MCF 10A (cell line): ENCODE measurements around the gene CCDC87. TPM values are rescaled to one million over a fixed set of nuclear protein-coding genes. Genes with fewer than 3 reads are reported as not detected.
A peak's percentile ranks its signal among the peaks of the same experiment; 100 is the strongest.
"Not testable (repeated sequence)": the region's sequence is repeated elsewhere in the genome, so short reads cannot be mapped to it uniquely, and the experiment has no call there.

Source experiments
- Bru-seq: library from RNA; stranded (reverse); fragments of 400-500 nt; gene quantifications from one replicate; lab custom pipeline; 2021; lab: Mats Ljungman, UMichigan
- BruChase-seq, 2 experiments: library from RNA; stranded (reverse); fragments of 400-500 nt; gene quantifications; one replicate each; lab custom pipeline; 2021; lab: Mats Ljungman, UMichigan
- BruUV-seq: library from RNA; stranded (reverse); fragments of 400-500 nt; replicated peaks from 2 replicates; lab custom pipeline; 2021; lab: Mats Ljungman, UMichigan
- CTCF ChIA-PET: fragments of 300-600 bp; sonication (Branson Sonifier 250); formaldehyde crosslinking; extraction: SDS; loops from one replicate; lab custom pipeline; 2021; ENCODE audit warnings: antibody characterized with exemption, inconsistent platforms; lab: Yijun Ruan, JAX
- POLR2A ChIA-PET: fragments of 300-600, 350-650 bp; sonication (Branson Sonifier 250); formaldehyde crosslinking; extraction: SDS; loops from one replicate; lab custom pipeline; 2020; ENCODE audit warnings: antibody characterized with exemption, inconsistent platforms; lab: Yijun Ruan, JAX
- DNase-seq: peaks from one replicate; pipeline ENCODE4 v3.0.0-alpha.2; 2018; ENCODE audit not compliant: unreplicated experiment
- H3K27ac Mint-ChIP-seq: one replicate; pipeline ENCODE4 v1.8.0; 2022; ENCODE audit warnings: mild to moderate bottlenecking, low read depth, mixed read lengths; ENCODE audit not compliant: unreplicated experiment
- H3K27me3 Mint-ChIP-seq: one replicate; pipeline ENCODE4 v1.8.0; 2022; ENCODE audit warnings: mixed read lengths; ENCODE audit not compliant: insufficient read depth, unreplicated experiment
- H3K36me3 Mint-ChIP-seq: one replicate; pipeline ENCODE4 v1.8.0; 2022; ENCODE audit warnings: mild to moderate bottlenecking, moderate library complexity, mixed read lengths; ENCODE audit not compliant: insufficient read depth, unreplicated experiment
- H3K4me1 Mint-ChIP-seq: one replicate; pipeline ENCODE4 v1.8.0; 2022; ENCODE audit warnings: mixed read lengths; ENCODE audit not compliant: insufficient read depth, unreplicated experiment
- H3K4me3 Mint-ChIP-seq: one replicate; pipeline ENCODE4 v1.8.0; 2022; ENCODE audit warnings: mild to moderate bottlenecking, moderate library complexity, mixed read lengths; ENCODE audit not compliant: unreplicated experiment
- H3K9me3 Mint-ChIP-seq: one replicate; pipeline ENCODE4 v1.8.0; 2022; ENCODE audit warnings: mixed read lengths; ENCODE audit not compliant: unreplicated experiment
- CTCF ChIP-seq: fragments of 200-600 bp; IDR thresholded peaks from one replicate; pipeline ENCODE4 v1.8.0; 2022; ENCODE audit warnings: antibody characterized with exemption, mild to moderate bottlenecking; ENCODE audit not compliant: unreplicated experiment
- intact Hi-C: fragments of 100-400 bp; cut with micrococcal nuclease; formaldehyde crosslinking; loops from 2 replicates; pipeline ENCODE4 v1.14.1; 2022
- long read RNA-seq: library from polyadenylated mRNA; stranded (forward); transcript quantifications from one replicate; pipeline ENCODE4 v2.0.0, GENCODE V29; 2022
- total RNA-seq: library from RNA; stranded (reverse); gene quantifications from 2 replicates; pipeline ENCODE4 v1.2.3, GENCODE V29; 2022

The CCDC87 gene
- total RNA-seq (not detected in 2 replicates), Bru-seq, nascent RNA (percentile 32 among the genes with signal in this experiment), BruChase-seq, experiment 1, labeled RNA remaining after a 6-hour chase (percentile 20 among the genes with signal in this experiment), BruChase-seq, experiment 2, labeled RNA remaining after a 2-hour chase (percentile 26 among the genes with signal in this experiment)
- long read RNA-seq = 0 reads

- CTCF ChIA-PET = interaction anchor here (0.6 to 1.2 kb wide), 6 partner anchors 9 to 178 kb away, joined by 3 read pairs; partner anchors contain the start of gene CTSF
- Mint-ChIP-seq H3K9me3 (no peaks in the 10 kb centered on the region), H3K36me3 (peaks cover 4% of the 10 kb centered on the region), H3K27ac (peak within 1 kb of the TSS; percentile 96), H3K4me3 (peak within 1 kb of the TSS; percentile 94), H3K4me1 (peaks cover 5% of the 10 kb centered on the region), H3K27me3 (no peaks in the 10 kb centered on the region)
- POLR2A ChIA-PET = interaction anchor here (0.6 to 5.2 kb wide), 10 partner anchors 10 to 836 kb away, joined by 3 to 38 read pairs (median 4); partner anchors contain the start of genes ACTN3, CTSF, RBM14 and RBM4
- peak; percentile 33 for TF ChIP-seq CTCF
- no TSS peak for BruUV-seq
- peak; percentile 94 for DNase-seq
- intact Hi-C loops = no loop called here
Observed at GRCh38 chr11:66592457-66593302, at the start of gene CCDC87, which contains the start of gene CCS. TSS of gene CCDC87 (minus strand) at chr11:66593063. CDS start at chr11:66593015, 48 bp downstream. TSS of gene CCS (plus strand) at chr11:66593185. CDS start at chr11:66593262, 77 bp downstream.

- H3K27ac Mint-ChIP-seq = peak overlapping the region; percentile 55
- CTCF ChIA-PET = no interaction called here
- H3K4me3 Mint-ChIP-seq = peak overlapping the region; percentile 97
- no peaks in the 10 kb centered on the region for H3K27me3 Mint-ChIP-seq
- H3K4me1 Mint-ChIP-seq = peaks cover 62% of the 10 kb centered on the region
- BruUV-seq = no TSS peak
- no peak for TF ChIP-seq CTCF
- intact Hi-C loops = loop anchor here (5.0 kb wide), 1 partner anchor 65 kb away; no protein-coding TSS in a partner anchor
- DNase-seq = no peak
- POLR2A ChIA-PET = interaction anchor here (1.0 to 17.6 kb wide), 2 partner anchors 13 to 22 kb away, joined by 5 to 420 read pairs; partner anchors contain the start of gene RBM14
- H3K9me3 Mint-ChIP-seq = no peaks in the 10 kb centered on the region
- peaks cover 86% of the 10 kb centered on the region for H3K36me3 Mint-ChIP-seq
Observed at GRCh38 chr11:66641834-66642233, 49.0 kb upstream of the CCDC87 start.

- Mint-ChIP-seq H3K4me1 (peaks cover 50% of the 10 kb centered on the region), H3K4me3 (peak overlapping the region; percentile 97), H3K27ac (peak overlapping the region; percentile 98), H3K36me3 (peaks cover 67% of the 10 kb centered on the region)
- POLR2A ChIA-PET = interaction anchor here (0.7 to 17.6 kb wide), 14 partner anchors 9 to 295 kb away, joined by 3 to 420 read pairs (median 17); partner anchors contain the start of genes ACTN3, BRMS1, CTSF and DPP3
- CTCF ChIA-PET = interaction anchor here (1.0 to 1.8 kb wide), 3 partner anchors 11 to 39 kb away, joined by 3 to 5 read pairs (median 3); no protein-coding TSS in a partner anchor
- H3K9me3 Mint-ChIP-seq, DNase-seq, H3K27me3 Mint-ChIP-seq, BruUV-seq: not testable (repeated sequence)
- intact Hi-C loops = loop anchor here (5.0 kb wide), 1 partner anchor 63 kb away; no protein-coding TSS in a partner anchor
Observed at GRCh38 chr11:66639814-66640340, 47.0 kb upstream of the CCDC87 start.
